ENCODE measurements around the gene ZMIZ2. TPM values are rescaled to one million over a fixed set of nuclear protein-coding genes. Genes with fewer than 3 reads are reported as not detected.

The ZMIZ2 gene
- polyA plus RNA-seq, 1 donor (not counting 4 experiments of a cell fraction or from before 2014, with no cell fraction given) = 3.2 TPM

DNA sequence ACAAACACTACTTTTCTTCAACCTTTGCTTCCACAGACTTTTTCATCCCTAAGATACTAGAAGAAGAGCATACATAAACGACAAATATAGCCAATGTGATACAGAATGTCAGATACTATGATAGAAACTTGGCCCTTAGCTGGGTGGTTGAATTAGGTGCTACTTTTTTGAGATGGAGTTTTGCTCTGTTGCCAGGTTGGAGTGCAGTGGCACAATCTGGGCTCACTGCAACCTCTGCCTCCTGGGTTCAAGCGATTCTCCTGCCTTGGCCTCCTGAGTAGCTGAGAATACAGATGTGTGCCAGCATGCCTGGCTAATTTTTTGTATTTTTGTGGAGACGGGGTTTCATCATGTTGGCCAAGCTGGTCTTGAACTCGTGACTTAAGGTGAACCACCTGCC lies 51.3 kb downstream of the ZMIZ2 start:
- no peak overlapping the region for H3K9ac ChIP-seq (ENCODE audit: control insufficient read depth, extremely low read depth, insufficient read depth, low read length)

GRCh38 chr7:44801890-44802289 lies 53.2 kb downstream of the ZMIZ2 start:
- Histone ChIP-seq H3K36me3 (ENCODE audit: control insufficient read depth in 2 of 2, extremely low read depth in 1 of 2, insufficient read depth in 2 of 2, low read length in 2 of 2) (peaks cover 20 to 45% of the 10 kb centered on the region in 2 experiments), H3K9me1 (ENCODE audit: control insufficient read depth, extremely low read depth, insufficient read depth, low read length) (peaks cover 3% of the 10 kb centered on the region), H3K79me2 (ENCODE audit: control insufficient read depth, insufficient read depth, low read length) (peaks cover 36% of the 10 kb centered on the region), H3K9me3 (ENCODE audit: control insufficient read depth, low read depth, low read length) (no peaks in the 10 kb centered on the region), H3K4me3 (ENCODE audit: control insufficient read depth in 2 of 3, extremely low read depth in 1 of 3, insufficient read depth in 2 of 3, low read depth in 1 of 3, low read length in 3 of 3) (no peak overlapping the region), H3K27ac (ENCODE audit: control insufficient read depth, insufficient read depth, low read length) (peak overlapping the region; percentile 64), H3K27me3 (ENCODE audit: control insufficient read depth, extremely low read depth, insufficient read depth, low read length) (no peaks in the 10 kb centered on the region), H3K4me1 (ENCODE audit: control insufficient read depth, extremely low read depth, insufficient read depth, low read length) (peaks cover 23% of the 10 kb centered on the region), H3K4me2 (ENCODE audit: control insufficient read depth, extremely low read depth, insufficient read depth, low read depth, low read length) (peak overlapping the region; percentile 32), H4K20me1 (ENCODE audit: control insufficient read depth, extremely low read depth, insufficient read depth, low read length) (peaks cover 44% of the 10 kb centered on the region), H3K9ac (ENCODE audit: control insufficient read depth, extremely low read depth, insufficient read depth, low read length) (no peak overlapping the region), H2AFZ (ENCODE audit: control insufficient read depth, low read length) (no peak overlapping the region)
- DNase-seq (ENCODE audit: low read depth, low spot score) (peak; percentile 71), FAIRE-seq (peak; percentile 5)
- dilution Hi-C loops (cut with MboI; ENCODE audit: extremely low pct_ligation_motif_present, low sequenced_read_pairs) = no loop called here
- TF ChIP-seq, protein P1, sequence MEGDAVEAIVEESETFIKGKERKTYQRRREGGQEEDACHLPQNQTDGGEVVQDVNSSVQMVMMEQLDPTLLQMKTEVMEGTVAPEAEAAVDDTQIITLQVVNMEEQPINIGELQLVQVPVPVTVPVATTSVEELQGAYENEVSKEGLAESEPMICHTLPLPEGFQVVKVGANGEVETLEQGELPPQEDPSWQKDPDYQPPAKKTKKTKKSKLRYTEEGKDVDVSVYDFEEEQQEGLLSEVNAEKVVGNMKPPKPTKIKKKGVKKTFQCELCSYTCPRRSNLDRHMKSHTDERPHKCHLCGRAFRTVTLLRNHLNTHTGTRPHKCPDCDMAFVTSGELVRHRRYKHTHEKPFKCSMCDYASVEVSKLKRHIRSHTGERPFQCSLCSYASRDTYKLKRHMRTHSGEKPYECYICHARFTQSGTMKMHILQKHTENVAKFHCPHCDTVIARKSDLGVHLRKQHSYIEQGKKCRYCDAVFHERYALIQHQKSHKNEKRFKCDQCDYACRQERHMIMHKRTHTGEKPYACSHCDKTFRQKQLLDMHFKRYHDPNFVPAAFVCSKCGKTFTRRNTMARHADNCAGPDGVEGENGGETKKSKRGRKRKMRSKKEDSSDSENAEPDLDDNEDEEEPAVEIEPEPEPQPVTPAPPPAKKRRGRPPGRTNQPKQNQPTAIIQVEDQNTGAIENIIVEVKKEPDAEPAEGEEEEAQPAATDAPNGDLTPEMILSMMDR (optimal IDR thresholded peaks at IDR 0.05 in 1 of 3, IDR thresholded peaks at IDR 0.05 in 1 of 3, conservative IDR thresholded peaks at IDR 0.05 in 1 of 3; ENCODE audit: extremely low read depth in 1 of 3, insufficient read depth in 2 of 3, low read length in 3 of 3) = no peak
- no peak for TF ChIP-seq EZH2 (IDR thresholded peaks at IDR 0.05; ENCODE audit: low read length)

More for the DNA sequence above, 51.3 kb downstream of the ZMIZ2 start:
- no peak overlapping the region for H2AFZ ChIP-seq (ENCODE audit: control insufficient read depth, low read length)
- H3K27ac ChIP-seq (ENCODE audit: control insufficient read depth, insufficient read depth, low read length) = peak overlapping the region; percentile 100
- dilution Hi-C loops (cut with MboI; ENCODE audit: extremely low pct_ligation_motif_present, low sequenced_read_pairs) = no loop called here
- peak overlapping the region; percentile 97 for H3K4me2 ChIP-seq (ENCODE audit: control insufficient read depth, extremely low read depth, insufficient read depth, low read depth, low read length)
- FAIRE-seq (no peak), DNase-seq (ENCODE audit: low read depth, low spot score) (no peak)
- H3K9me3 ChIP-seq (ENCODE audit: control insufficient read depth, low read depth, low read length) = no peaks in the 10 kb centered on the region
- peaks cover 23% of the 10 kb centered on the region for H3K4me1 ChIP-seq (ENCODE audit: control insufficient read depth, extremely low read depth, insufficient read depth, low read length)
- H3K4me3 ChIP-seq (ENCODE audit: control insufficient read depth in 2 of 3, extremely low read depth in 1 of 3, insufficient read depth in 2 of 3, low read depth in 1 of 3, low read length in 3 of 3) = no peak overlapping the region
- TF ChIP-seq, protein P1 (optimal IDR thresholded peaks at IDR 0.05 in 1 of 3, IDR thresholded peaks at IDR 0.05 in 1 of 3, conservative IDR thresholded peaks at IDR 0.05 in 1 of 3; ENCODE audit: extremely low read depth in 1 of 3, insufficient read depth in 2 of 3, low read length in 3 of 3) = no peak
- no peak for TF ChIP-seq EZH2 (IDR thresholded peaks at IDR 0.05; ENCODE audit: low read length)
- peaks cover 3% of the 10 kb centered on the region for H3K9me1 ChIP-seq (ENCODE audit: control insufficient read depth, extremely low read depth, insufficient read depth, low read length)
- peaks cover 39% of the 10 kb centered on the region for H3K79me2 ChIP-seq (ENCODE audit: control insufficient read depth, insufficient read depth, low read length)
- H3K36me3 ChIP-seq (ENCODE audit: control insufficient read depth in 2 of 2, extremely low read depth in 1 of 2, insufficient read depth in 2 of 2, low read length in 2 of 2) = peaks cover 20 to 45% of the 10 kb centered on the region in 2 experiments
- H4K20me1 ChIP-seq (ENCODE audit: control insufficient read depth, extremely low read depth, insufficient read depth, low read length) = peaks cover 44% of the 10 kb centered on the region
- H3K27me3 ChIP-seq (ENCODE audit: control insufficient read depth, extremely low read depth, insufficient read depth, low read length) = no peaks in the 10 kb centered on the region

Measured in keratinocyte (primary cell).